DOHH2 (cell line): ENCODE results near the gene TSHZ3.

Source experiments
- EZH2phosphoT487 ChIP-seq: fragments of 200-600 bp; sonication (generic); IDR thresholded peaks from 2 replicates; pipeline ENCODE4 v1.6.1; 2017; ENCODE audit warnings: borderline replicate concordance, mild to moderate bottlenecking, antibody characterized with exemption, low read length, moderate library complexity, mixed read lengths
- TF ChIP-seq, protein P1 (sequence below): fragments of 200-600 bp; sonication (generic); IDR thresholded peaks from one replicate; pipeline ENCODE4 v1.5.1; 2014; ENCODE audit warnings: antibody characterized with exemption, mild to moderate bottlenecking, low read depth, low read length; ENCODE audit not compliant: poor library complexity, severe bottlenecking

DNA sequence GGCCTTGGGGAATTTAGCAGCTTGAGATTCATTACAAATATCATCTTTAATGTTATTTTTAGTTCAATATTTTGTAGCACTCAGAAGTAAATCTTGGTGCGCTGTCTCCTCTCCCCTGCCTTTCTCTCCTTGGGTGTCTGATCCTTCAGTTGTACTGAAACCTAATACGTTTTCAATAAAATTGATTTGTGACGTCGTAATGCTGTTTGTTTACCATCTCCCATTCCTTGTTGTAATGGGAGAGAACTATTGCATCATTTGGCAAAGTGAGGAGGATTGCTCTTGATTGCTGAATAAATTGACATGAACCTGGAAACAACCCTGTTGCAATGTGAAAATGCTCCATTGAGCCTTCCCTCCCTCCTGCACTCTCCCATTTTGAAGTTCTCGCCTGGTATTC lies 43.2 kb upstream of the TSHZ3 start:
- TF ChIP-seq, protein P1, sequence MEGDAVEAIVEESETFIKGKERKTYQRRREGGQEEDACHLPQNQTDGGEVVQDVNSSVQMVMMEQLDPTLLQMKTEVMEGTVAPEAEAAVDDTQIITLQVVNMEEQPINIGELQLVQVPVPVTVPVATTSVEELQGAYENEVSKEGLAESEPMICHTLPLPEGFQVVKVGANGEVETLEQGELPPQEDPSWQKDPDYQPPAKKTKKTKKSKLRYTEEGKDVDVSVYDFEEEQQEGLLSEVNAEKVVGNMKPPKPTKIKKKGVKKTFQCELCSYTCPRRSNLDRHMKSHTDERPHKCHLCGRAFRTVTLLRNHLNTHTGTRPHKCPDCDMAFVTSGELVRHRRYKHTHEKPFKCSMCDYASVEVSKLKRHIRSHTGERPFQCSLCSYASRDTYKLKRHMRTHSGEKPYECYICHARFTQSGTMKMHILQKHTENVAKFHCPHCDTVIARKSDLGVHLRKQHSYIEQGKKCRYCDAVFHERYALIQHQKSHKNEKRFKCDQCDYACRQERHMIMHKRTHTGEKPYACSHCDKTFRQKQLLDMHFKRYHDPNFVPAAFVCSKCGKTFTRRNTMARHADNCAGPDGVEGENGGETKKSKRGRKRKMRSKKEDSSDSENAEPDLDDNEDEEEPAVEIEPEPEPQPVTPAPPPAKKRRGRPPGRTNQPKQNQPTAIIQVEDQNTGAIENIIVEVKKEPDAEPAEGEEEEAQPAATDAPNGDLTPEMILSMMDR, result no peak
- TF ChIP-seq EZH2phosphoT487, result no peak
